Common myeloid progenitor, CD34-positive (primary cell): ENCODE measurements around the gene CDK15.

Source experiments
- CTCF ChIA-PET: fragments of 350-600 bp; sonication (Branson Sonifier 250); formaldehyde crosslinking; loops from one replicate; lab custom pipeline; 2021; ENCODE audit warnings: antibody characterized with exemption; lab: Charles Lee
- POLR2A ChIA-PET: fragments of 350-600 bp; sonication (Branson Sonifier 250); formaldehyde crosslinking; loops from one replicate; lab custom pipeline; 2021; ENCODE audit warnings: antibody characterized with exemption; lab: Charles Lee
- DNase-seq, 3 donors: peaks; one replicate each; pipeline versions ENCODE4 v3.0.0 to v3.0.0-alpha.2; 2013
- H3K27ac ChIP-seq, 2 experiments: 1 replicate in 1 of 2; 2 replicates in 1 of 2; pipeline ENCODE4 v1.7.0; 2013; ENCODE audit warnings: inconsistent platforms in 2 of 2, low read length in 2 of 2, mild to moderate bottlenecking in 2 of 2, low read depth in 1 of 2, moderate library complexity in 1 of 2; ENCODE audit not compliant: severe bottlenecking in 2 of 2, insufficient read depth in 1 of 2, poor library complexity in 1 of 2
- H3K27me3 ChIP-seq, 5 experiments: replicated peaks in 2 of 5; 1 replicate in 3 of 5; 2 replicates in 2 of 5; pipeline versions ENCODE4 v1.6.1 to v1.7.0; 2013; ENCODE audit warnings: low read length in 4 of 5, mild to moderate bottlenecking in 2 of 5, moderate library complexity in 2 of 5, inconsistent platforms in 1 of 5; ENCODE audit not compliant: insufficient read depth in 5 of 5, control insufficient read depth in 4 of 5
- H3K36me3 ChIP-seq, 4 experiments: 1 replicate in 2 of 4; 2 replicates in 2 of 4; pipeline versions ENCODE4 v1.6.1 to v1.7.0; 2013; ENCODE audit warnings: low read length in 3 of 4, control low read depth in 1 of 4, mild to moderate bottlenecking in 1 of 4; ENCODE audit not compliant: control insufficient read depth in 4 of 4, insufficient read depth in 4 of 4
- H3K4me1 ChIP-seq, 4 experiments: 1 replicate in 3 of 4; 2 replicates in 1 of 4; pipeline versions ENCODE4 v1.6.1 to v1.7.1; 2013; ENCODE audit warnings: low read length in 3 of 4, mild to moderate bottlenecking in 3 of 4, control low read depth in 1 of 4, inconsistent platforms in 1 of 4, moderate library complexity in 1 of 4; ENCODE audit not compliant: control insufficient read depth in 4 of 4, insufficient read depth in 4 of 4; ENCODE audit errors: control extremely low read depth in 1 of 4
- H3K4me3 ChIP-seq, 7 experiments: 1 replicate in 4 of 7; 2 replicates in 3 of 7; pipeline versions ENCODE4 v1.5.1 to v1.7.0; 2013; ENCODE audit warnings: mild to moderate bottlenecking in 7 of 7, low read length in 6 of 7, moderate library complexity in 6 of 7, inconsistent platforms in 2 of 7, low read depth in 2 of 7, control low read depth in 1 of 7; ENCODE audit not compliant: insufficient read depth in 4 of 7, control insufficient read depth in 1 of 7; ENCODE audit errors: extremely low read depth in 1 of 7
- H3K9me3 ChIP-seq, 5 experiments: 1 replicate in 4 of 5; 2 replicates in 1 of 5; pipeline versions ENCODE4 v1.6.1 to v1.7.1; 2013; ENCODE audit warnings: low read length in 4 of 5, mild to moderate bottlenecking in 2 of 5, inconsistent platforms in 1 of 5, low read depth in 1 of 5, moderate library complexity in 1 of 5; ENCODE audit not compliant: control insufficient read depth in 4 of 5, insufficient read depth in 2 of 5; ENCODE audit errors: control extremely low read depth in 1 of 5
- WGBS: methylation state at CpG from one replicate; pipeline ENCODE4 v1.1.5; 2013; ENCODE audit not compliant: insufficient coverage; 5-methylcytosine and 5-hydroxymethylcytosine counted together

Gene CDK15

DNA sequence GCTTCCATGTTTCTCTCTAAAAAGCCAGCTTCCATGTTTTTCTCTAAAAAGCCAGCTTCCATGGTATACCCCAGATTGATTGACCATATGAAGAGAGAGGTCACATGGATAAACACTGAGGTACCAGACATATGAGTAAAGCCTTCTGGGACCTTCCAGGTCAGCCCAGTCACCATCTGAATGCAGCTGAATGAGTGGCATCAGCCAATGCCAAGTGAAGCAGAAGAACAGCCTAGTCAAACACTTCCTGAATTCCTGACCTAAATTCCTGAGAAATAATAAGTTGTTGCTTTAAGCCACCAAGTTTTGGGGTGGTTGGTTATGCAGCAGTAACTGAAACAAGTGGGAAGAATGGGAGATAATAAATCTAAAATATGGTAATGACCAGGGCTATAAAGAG, 19.9 kb upstream of the CDK15 start:
- H3K27ac ChIP-seq: no peak overlapping the region
- H3K27me3 ChIP-seq: no peaks in the 10 kb centered on the region
- ChIA-PET POLR2A (no interaction called here), CTCF (interaction anchor here (1.2 to 3.3 kb wide), 3 partner anchors 9 to 553 kb away, joined by 3 to 15 read pairs (median 6); no protein-coding TSS in a partner anchor)
- no peaks in the 10 kb centered on the region for H3K36me3 ChIP-seq
- DNase-seq: no peak
- H3K9me3 ChIP-seq: no peaks in the 10 kb centered on the region
- H3K4me1 ChIP-seq: peaks cover 12 to 59% (median 45%) of the 10 kb centered on the region in 4 experiments
- no peak overlapping the region for H3K4me3 ChIP-seq

DNA sequence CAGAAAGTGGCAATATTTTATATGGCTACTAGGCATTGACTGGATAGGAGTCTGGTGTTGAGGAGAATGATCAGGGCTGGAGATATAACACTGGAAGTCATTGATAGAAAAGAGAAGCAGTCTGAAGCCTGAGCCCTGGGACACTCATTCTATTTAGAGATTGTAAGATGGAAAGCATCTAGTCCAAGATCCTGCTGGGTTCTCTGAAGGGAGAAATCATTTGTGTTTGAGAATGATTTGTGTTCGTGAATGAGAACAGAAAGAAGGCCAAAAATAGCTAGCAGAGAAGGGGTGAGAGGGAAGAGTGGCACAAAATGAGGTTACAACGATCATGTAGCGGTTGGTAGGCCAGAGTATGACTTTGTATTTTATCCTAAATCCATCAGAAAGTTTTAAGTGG, 18.0 kb upstream of the CDK15 start:
- H3K4me1 ChIP-seq: peaks cover 12 to 53% (median 38%) of the 10 kb centered on the region in 4 experiments
- no peaks in the 10 kb centered on the region for H3K27me3 ChIP-seq
- 49% methylated on average over 3 of the region's 3 CpGs for WGBS
- no peaks in the 10 kb centered on the region for H3K9me3 ChIP-seq
- CTCF ChIA-PET: interaction anchor here (1.2 to 1.4 kb wide), 2 partner anchors 8 to 92 kb away, joined by 3 to 5 read pairs; no protein-coding TSS in a partner anchor
- H3K36me3 ChIP-seq: no peaks in the 10 kb centered on the region
- H3K27ac ChIP-seq: no peak overlapping the region
- H3K4me3 ChIP-seq: no peak overlapping the region
- DNase-seq: no peak
- POLR2A ChIA-PET: interaction anchor here (0.9 kb wide), 1 partner anchor 20 kb away, joined by 3 read pairs; no protein-coding TSS in a partner anchor

DNA sequence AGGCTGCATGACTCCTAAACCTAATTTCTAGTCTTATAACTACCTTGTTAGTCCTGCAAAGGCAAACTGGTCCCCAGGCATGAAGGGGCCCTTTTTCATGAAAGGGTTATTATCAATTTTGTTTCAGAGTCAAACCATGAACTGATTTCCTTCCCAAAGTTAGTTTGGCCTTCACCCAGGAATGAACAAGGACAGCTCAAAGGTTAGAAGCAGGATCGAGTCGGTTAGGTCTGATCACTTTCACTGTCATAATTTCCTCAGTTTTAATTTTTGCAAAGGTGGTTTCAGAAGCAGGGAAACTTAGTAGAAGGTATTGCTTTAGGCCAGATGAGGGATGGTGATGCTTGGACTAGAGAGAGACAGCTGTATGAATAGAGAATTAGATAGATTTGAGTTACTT, 16.9 kb upstream of the CDK15 start:
- Histone ChIP-seq H3K27me3 (no peaks in the 10 kb centered on the region), H3K4me1 (peaks cover 12 to 50% (median 35%) of the 10 kb centered on the region in 4 experiments), H3K27ac (no peak overlapping the region), H3K9me3 (no peaks in the 10 kb centered on the region), H3K4me3 (no peak overlapping the region), H3K36me3 (no peaks in the 10 kb centered on the region)
- ChIA-PET POLR2A (no interaction called here), CTCF (interaction anchor here (1.4 kb wide), 1 partner anchor 91 kb away, joined by 3 read pairs; no protein-coding TSS in a partner anchor)
- WGBS: 100% methylated on average over 2 of the region's 2 CpGs
- no peak for DNase-seq

DNA sequence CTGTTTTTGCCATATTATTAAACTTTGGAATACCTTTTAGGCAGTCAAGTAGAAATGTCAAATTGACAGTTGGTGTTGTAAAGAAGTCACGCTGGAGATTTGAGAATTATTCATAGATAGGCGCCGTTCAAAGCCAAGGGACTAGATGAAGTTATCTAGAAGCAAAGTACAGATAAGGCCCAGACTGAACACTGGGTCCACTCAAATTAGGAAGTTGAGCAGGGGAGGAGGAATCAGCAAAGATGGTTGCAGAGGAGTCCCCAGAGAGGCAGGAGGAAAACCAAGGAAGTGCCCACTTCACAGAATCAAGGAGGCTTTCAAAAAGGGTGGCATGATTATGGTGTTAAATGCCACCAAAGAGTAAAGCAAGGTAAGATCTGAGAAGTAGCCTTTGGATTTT, 16.0 kb upstream of the CDK15 start:
- CTCF ChIA-PET: no interaction called here
- H3K36me3 ChIP-seq: no peaks in the 10 kb centered on the region
- no peaks in the 10 kb centered on the region for H3K9me3 ChIP-seq
- no peaks in the 10 kb centered on the region for H3K27me3 ChIP-seq
- WGBS: 83% methylated on average over 3 of the region's 3 CpGs
- H3K4me1 ChIP-seq: peaks cover 12 to 41% (median 27%) of the 10 kb centered on the region in 4 experiments
- peak overlapping the region in 1 of 7 experiments; percentile 35 for H3K4me3 ChIP-seq
- H3K27ac ChIP-seq: no peak overlapping the region
- no peak for DNase-seq
- POLR2A ChIA-PET: no interaction called here

DNA sequence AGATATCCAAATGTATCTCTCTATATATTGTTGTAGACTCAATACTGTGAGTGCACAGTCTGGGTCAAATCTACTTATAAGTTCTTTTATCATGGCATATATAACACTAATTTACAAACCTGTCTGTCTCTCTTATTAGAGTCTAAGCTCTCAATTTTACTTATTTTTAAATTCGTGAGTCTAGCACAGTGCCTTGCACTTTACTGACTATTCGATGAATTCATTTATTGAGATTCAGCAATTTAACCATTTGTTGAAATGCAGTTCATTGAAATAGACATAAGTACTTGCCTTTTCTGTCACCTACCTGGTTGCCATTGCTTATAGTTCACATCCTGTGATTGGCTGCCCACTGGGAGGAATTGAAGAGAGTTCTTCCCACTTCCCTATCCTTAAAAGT, 15.3 kb upstream of the CDK15 start:
- no peak for DNase-seq
- CTCF ChIA-PET: no interaction called here
- Histone ChIP-seq H3K27ac (no peak overlapping the region), H3K4me1 (peaks cover 12 to 34% (median 21%) of the 10 kb centered on the region in 4 experiments), H3K36me3 (no peaks in the 10 kb centered on the region), H3K4me3 (peak overlapping the region in 1 of 7 experiments; percentile 35), H3K9me3 (no peaks in the 10 kb centered on the region), H3K27me3 (no peaks in the 10 kb centered on the region)
- POLR2A ChIA-PET: no interaction called here
- WGBS: 100% methylated on average over 2 of the region's 2 CpGs

DNA sequence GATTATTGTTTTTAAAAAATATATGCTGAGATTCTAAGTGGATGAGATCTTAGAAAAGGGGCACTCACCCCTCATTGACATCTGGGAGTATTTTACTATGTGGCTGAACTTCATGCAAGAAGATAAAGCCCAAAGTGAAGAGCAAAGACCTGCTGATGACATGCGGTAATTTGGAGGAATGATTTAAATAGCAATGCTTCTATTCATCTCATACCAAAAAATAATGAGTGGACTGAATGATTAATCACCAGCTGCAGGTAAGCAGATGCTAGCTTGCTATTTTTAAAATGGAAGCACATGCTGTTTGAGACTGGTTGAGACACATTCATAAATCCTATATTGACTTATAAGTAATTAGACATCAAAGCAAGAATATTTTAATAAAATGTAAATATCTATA, 12.7 kb upstream of the CDK15 start:
- DNase-seq: no peak
- peaks cover 3 to 22% (median 11%) of the 10 kb centered on the region in 4 experiments for H3K4me1 ChIP-seq
- CTCF ChIA-PET: interaction anchor here (0.9 to 2.6 kb wide), 2 partner anchors 13 to 385 kb away, joined by 3 to 13 read pairs; partner anchors contain the start of gene ALS2
- no peaks in the 10 kb centered on the region for H3K27me3 ChIP-seq
- WGBS: no CpG with 5 or more reads among the region's 1 CpG
- H3K27ac ChIP-seq: no peak overlapping the region
- no peaks in the 10 kb centered on the region for H3K36me3 ChIP-seq
- no peak overlapping the region for H3K4me3 ChIP-seq
- POLR2A ChIA-PET: interaction anchor here (0.6 kb wide), 1 partner anchor 13 kb away, joined by 5 read pairs; the partner anchor contains the start of gene ALS2
- no peaks in the 10 kb centered on the region for H3K9me3 ChIP-seq

DNA sequence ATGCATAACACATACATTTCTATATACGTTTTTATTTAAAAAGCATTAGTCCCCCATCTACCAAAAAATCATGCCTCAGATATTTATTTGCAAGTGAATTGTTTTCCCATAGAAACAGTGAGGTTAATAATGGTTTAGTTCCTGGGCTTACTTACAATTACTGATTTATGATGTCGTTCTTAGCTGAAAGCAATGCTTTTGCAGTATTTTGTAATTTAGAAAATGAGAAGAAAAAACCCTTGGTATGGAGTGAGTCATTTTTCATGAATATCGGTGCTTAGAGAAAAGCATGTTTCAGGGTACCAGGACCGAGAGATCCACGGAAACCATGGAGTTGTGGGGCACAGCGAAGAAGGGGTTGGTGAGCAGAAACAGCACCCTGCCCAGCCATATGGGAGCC, 12.0 kb upstream of the CDK15 start:
- ChIA-PET POLR2A (interaction anchor here (0.6 kb wide), 1 partner anchor 14 kb away, joined by 5 read pairs; the partner anchor contains the start of gene ALS2), CTCF (interaction anchor here (0.9 to 2.6 kb wide), 6 partner anchors 8 to 385 kb away, joined by 3 to 13 read pairs (median 4); partner anchors contain the start of gene ALS2)
- peaks cover 3 to 15% (median 10%) of the 10 kb centered on the region in 4 experiments for H3K4me1 ChIP-seq
- no peak for DNase-seq
- H3K4me3 ChIP-seq: no peak overlapping the region
- 96% methylated on average over 4 of the region's 6 CpGs for WGBS
- no peaks in the 10 kb centered on the region for H3K27me3 ChIP-seq
- no peaks in the 10 kb centered on the region for H3K36me3 ChIP-seq
- H3K9me3 ChIP-seq: no peaks in the 10 kb centered on the region
- H3K27ac ChIP-seq: no peak overlapping the region
